ENCODE results near the gene OTOP2. TPM values are rescaled to one million over a fixed set of nuclear protein-coding genes. Genes with fewer than 3 reads are reported as not detected.

Gene OTOP2
- total RNA-seq, 1 experiment from 2014 or later = 0.11 TPM

Other genes with a start within 250 kb of the OTOP2 start
- not detected in 2 replicates for gene CD300LF, start 211.3 kb upstream of the OTOP2 start, total RNA-seq (2021)
- 2.5 and 3.6 TPM in 2 replicates for gene RAB37, start 187.0 kb upstream of the OTOP2 start, total RNA-seq (2021)
- gene NHERF1, start 175.6 kb upstream of the OTOP2 start, total RNA-seq (2021) = 74.4 and 78.7 TPM in 2 replicates
- gene NAT9, start 147.9 kb upstream of the OTOP2 start, total RNA-seq (2021) = 53.5 and 63.5 TPM in 2 replicates
- 0.13 and 0.44 TPM in 2 replicates for gene GRIN2C, start 64.4 kb upstream of the OTOP2 start, total RNA-seq (2021)
- 39.7 and 43.2 TPM in 2 replicates for gene FDXR, start 51.3 kb upstream of the OTOP2 start, total RNA-seq (2021)
- 0.94 and 1.2 TPM in 2 replicates for gene FADS6, start 30.6 kb upstream of the OTOP2 start, total RNA-seq (2021)
- 2.5 and 2.7 TPM in 2 replicates for gene USH1G, start 1.0 kb upstream of the OTOP2 start, total RNA-seq (2021)
- not detected in 2 replicates for gene OTOP3, start 11.6 kb downstream of the OTOP2 start, total RNA-seq (2021)
- gene HID1, start 48.5 kb downstream of the OTOP2 start, total RNA-seq (2021) = 12.7 and 13.9 TPM in 2 replicates
- 23.3 and 24.0 TPM in 2 replicates for gene CDR2L, start 63.4 kb downstream of the OTOP2 start, total RNA-seq (2021)
- 41.0 and 43.2 TPM in 2 replicates for gene MRPL58, start 88.4 kb downstream of the OTOP2 start, total RNA-seq (2021)
- gene ATP5PD, start 122.7 kb downstream of the OTOP2 start, total RNA-seq (2021) = 344 TPM in 2 replicates
- 40.1 and 41.6 TPM in 2 replicates for gene KCTD2, start 123.0 kb downstream of the OTOP2 start, total RNA-seq (2021)
- 17.0 and 17.1 TPM in 2 replicates for gene SLC16A5, start 163.7 kb downstream of the OTOP2 start, total RNA-seq (2021)
- 22.4 and 22.8 TPM in 2 replicates for gene ARMC7, start 185.7 kb downstream of the OTOP2 start, total RNA-seq (2021)
- 76.2 and 77.7 TPM in 2 replicates for gene NT5C, start 207.5 kb downstream of the OTOP2 start, total RNA-seq (2021)
- 265 and 275 TPM in 2 replicates for gene JPT1, start 230.2 kb downstream of the OTOP2 start, total RNA-seq (2021)

Measured in H9 (cell line).